DND-41 (cell line): Measurements from ENCODE around the gene PAM.

Experiments
- ATAC-seq: fragments of 200-7000 bp; cut with Tn5 transposase; 3 replicates; pipeline ENCODE4 v1.9.1; 2021; ENCODE audit warnings: low read depth; ENCODE audit not compliant: insufficient read depth
- DNase-seq: peaks from one replicate; pipeline ENCODE4 v3.0.0-alpha.2; 2020
- H2AFZ ChIP-seq: 2 replicates; pipeline ENCODE4 v1.6.0; 2012; ENCODE audit warnings: low read depth, low read length
- H3K27ac ChIP-seq: 2 replicates; pipeline ENCODE4 v1.5.1; 2012; ENCODE audit warnings: low read length, inconsistent platforms
- H3K27me3 ChIP-seq: fragments of 200-600 bp; sonication (generic); 2 replicates; pipeline ENCODE4 v1.6.0; 2012; ENCODE audit warnings: low read length, mild to moderate bottlenecking, inconsistent platforms; ENCODE audit not compliant: insufficient read depth, poor library complexity
- H3K36me3 ChIP-seq: 2 replicates; pipeline ENCODE4 v1.5.1; 2012; ENCODE audit warnings: low read length, inconsistent platforms; ENCODE audit not compliant: insufficient read depth
- H3K4me1 ChIP-seq: 2 replicates; pipeline ENCODE4 v1.5.1; 2012; ENCODE audit warnings: mild to moderate bottlenecking, low read length; ENCODE audit not compliant: insufficient read depth
- H3K4me2 ChIP-seq: 2 replicates; pipeline ENCODE4 v1.6.0; 2012; ENCODE audit warnings: mild to moderate bottlenecking, moderate library complexity, low read length, inconsistent platforms; ENCODE audit not compliant: insufficient read depth
- H3K4me3 ChIP-seq, 2 experiments: fragments of 200-600 bp in 1 of 2; shearing (Covaris generic) in 1 of 2; 2 replicates each; pipeline ENCODE4 v1.5.1; 2012 to 2016; ENCODE audit warnings: inconsistent platforms in 2 of 2, low read length in 2 of 2, mild to moderate bottlenecking in 2 of 2, low read depth in 1 of 2, moderate library complexity in 1 of 2
- H3K79me2 ChIP-seq: 2 replicates; pipeline ENCODE4 v1.6.0; 2012; ENCODE audit warnings: low read length, inconsistent platforms; ENCODE audit not compliant: insufficient read depth
- H3K9ac ChIP-seq: 2 replicates; pipeline ENCODE4 v1.6.0; 2012; ENCODE audit warnings: low read depth, mild to moderate bottlenecking, inconsistent platforms, low read length, moderate library complexity
- H3K9me3 ChIP-seq: 2 replicates; pipeline ENCODE4 v1.5.1; 2012; ENCODE audit warnings: low read length, moderate library complexity, mild to moderate bottlenecking, inconsistent platforms; ENCODE audit not compliant: insufficient read depth, severe bottlenecking
- H4K20me1 ChIP-seq: 2 replicates; pipeline ENCODE4 v1.6.0; 2012; ENCODE audit warnings: low read length; ENCODE audit not compliant: insufficient read depth
- CTCF ChIP-seq: IDR thresholded peaks from 2 replicates; pipeline ENCODE4 v1.5.1; 2012; ENCODE audit warnings: borderline replicate concordance, low read length, moderate library complexity, mild to moderate bottlenecking; ENCODE audit not compliant: poor library complexity, severe bottlenecking; ENCODE audit errors: extremely low read depth
- EZH2 ChIP-seq: IDR thresholded peaks from 3 replicates; pipeline ENCODE4 v1.6.1; 2012; ENCODE audit warnings: borderline replicate concordance, low read depth, mild to moderate bottlenecking, moderate library complexity, low read length, inconsistent platforms; ENCODE audit not compliant: severe bottlenecking

The PAM gene

GRCh38 chr5:102874054-102874453 lies 118.9 kb downstream of the PAM start:
- H2AFZ ChIP-seq = no peak overlapping the region
- H3K79me2 ChIP-seq = no peaks in the 10 kb centered on the region
- H4K20me1 ChIP-seq = no peaks in the 10 kb centered on the region
- H3K9me3 ChIP-seq = no peaks in the 10 kb centered on the region
- no peak for ATAC-seq
- TF ChIP-seq EZH2 = no peak
- TF ChIP-seq CTCF = no peak
- H3K36me3 ChIP-seq = 0 out of 2 replicates have a peak, but pooled peaks cover 3% of the 10 kb centered on the region
- H3K27ac ChIP-seq = no peak overlapping the region
- H3K27me3 ChIP-seq = no peaks in the 10 kb centered on the region
- H3K4me1 ChIP-seq = no peaks in the 10 kb centered on the region
- no peak overlapping the region for H3K4me2 ChIP-seq
- DNase-seq = no peak
- no peak overlapping the region for H3K4me3 ChIP-seq
- H3K9ac ChIP-seq = no peak overlapping the region

- DNase-seq (no peak), ATAC-seq (no peak)
- Histone ChIP-seq H3K79me2 (no peaks in the 10 kb centered on the region), H3K36me3 (no peaks in the 10 kb centered on the region), H3K4me3 (no peak overlapping the region), H3K27me3 (no peaks in the 10 kb centered on the region), H4K20me1 (no peaks in the 10 kb centered on the region), H3K9ac (no peak overlapping the region), H2AFZ (no peak overlapping the region), H3K4me2 (no peak overlapping the region), H3K9me3 (no peaks in the 10 kb centered on the region), H3K4me1 (no peaks in the 10 kb centered on the region), H3K27ac (no peak overlapping the region)
- TF ChIP-seq EZH2 = no peak
- no peak for TF ChIP-seq CTCF
Measured at GRCh38 chr5:102875721-102876123, 120.6 kb downstream of the PAM start.

GRCh38 chr5:102876610-102877009 lies 121.5 kb downstream of the PAM start:
- TF ChIP-seq EZH2 (no peak), CTCF (no peak)
- no peaks in the 10 kb centered on the region for H3K79me2 ChIP-seq

GRCh38 chr5:102879741-102880140 lies 124.6 kb downstream of the PAM start:
- no peak overlapping the region for H3K9ac ChIP-seq
- no peaks in the 10 kb centered on the region for H3K9me3 ChIP-seq
- H3K27me3 ChIP-seq = no peaks in the 10 kb centered on the region
- H3K27ac ChIP-seq = no peak overlapping the region
- TF ChIP-seq EZH2 = no peak
- no peak for TF ChIP-seq CTCF
- no peaks in the 10 kb centered on the region for H4K20me1 ChIP-seq
- no peaks in the 10 kb centered on the region for H3K4me1 ChIP-seq
- H3K4me2 ChIP-seq = no peak overlapping the region
- H3K36me3 ChIP-seq = no peaks in the 10 kb centered on the region
- H3K4me3 ChIP-seq = no peak overlapping the region
- no peak overlapping the region for H2AFZ ChIP-seq
- no peaks in the 10 kb centered on the region for H3K79me2 ChIP-seq
- ATAC-seq = no peak
- no peak for DNase-seq

More at GRCh38 chr5:102876610-102877009, 121.5 kb downstream of the PAM start:
- H2AFZ ChIP-seq = no peak overlapping the region
- no peak for ATAC-seq
- H3K27ac ChIP-seq = no peak overlapping the region
- no peak for DNase-seq
- H4K20me1 ChIP-seq = no peaks in the 10 kb centered on the region
- H3K27me3 ChIP-seq = no peaks in the 10 kb centered on the region
- H3K4me3 ChIP-seq = no peak overlapping the region
- no peak overlapping the region for H3K9ac ChIP-seq
- no peaks in the 10 kb centered on the region for H3K36me3 ChIP-seq
- H3K4me1 ChIP-seq = no peaks in the 10 kb centered on the region
- no peaks in the 10 kb centered on the region for H3K9me3 ChIP-seq
- no peak overlapping the region for H3K4me2 ChIP-seq
